Chondrocyte (in vitro differentiated cells): ENCODE measurements around the gene BEND4. TPM values are rescaled to one million over a fixed set of nuclear protein-coding genes. Genes with fewer than 3 reads are reported as not detected.

Experiments
- DNase-seq: peaks from one replicate; pipeline ENCODE4 v3.0.0; 2021; ENCODE audit warnings: mixed read lengths, low spot score
- H3K27ac Mint-ChIP-seq: one replicate; pipeline ENCODE4 v1.8.0; 2021; ENCODE audit warnings: mild to moderate bottlenecking, moderate library complexity, mixed read lengths; ENCODE audit not compliant: unreplicated experiment
- H3K27me3 Mint-ChIP-seq: 2 replicates; pipeline ENCODE4 v1.8.0; 2021; ENCODE audit warnings: low read depth, mixed read lengths
- H3K36me3 Mint-ChIP-seq: 2 replicates; pipeline ENCODE4 v1.8.0; 2021; ENCODE audit warnings: low read depth, mixed read lengths
- H3K4me1 Mint-ChIP-seq: 2 replicates; pipeline ENCODE4 v1.8.0; 2021; ENCODE audit warnings: low read depth, mild to moderate bottlenecking, mixed read lengths
- H3K4me3 Mint-ChIP-seq: one replicate; pipeline ENCODE4 v1.8.0; 2021; ENCODE audit warnings: mild to moderate bottlenecking, moderate library complexity, mixed read lengths; ENCODE audit not compliant: unreplicated experiment
- H3K9me3 Mint-ChIP-seq: 2 replicates; pipeline ENCODE4 v1.8.0; 2021; ENCODE audit warnings: low read depth, mixed read lengths
- CTCF ChIP-seq: fragments of 200-600 bp; sonication (generic); IDR thresholded peaks from 2 replicates; pipeline ENCODE4 v1.5.0; 2021; ENCODE audit warnings: antibody characterized with exemption, mild to moderate bottlenecking, moderate library complexity
- total RNA-seq: library from RNA; stranded (reverse); gene quantifications from 3 replicates; pipeline ENCODE4 v1.2.1, GENCODE V29; 2021

BEND4 gene
- total RNA-seq, 1 donor from 2014 or later: not detected

- Mint-ChIP-seq H3K4me1 (no peaks in the 10 kb centered on the region), H3K27me3 (peaks cover 37% of the 10 kb centered on the region), H3K27ac (no peak overlapping the region), H3K36me3 (no peaks in the 10 kb centered on the region), H3K9me3 (peaks cover 5% of the 10 kb centered on the region), H3K4me3 (no peak overlapping the region)
- TF ChIP-seq CTCF: no peak
- no peak for DNase-seq
Measured at GRCh38 chr4:42159271-42160001, 7.0 kb upstream of the BEND4 start.

GRCh38 chr4:42151568-42152506, 618 bp downstream of the BEND4 start:
- peak overlapping the region; percentile 46 for H3K4me3 Mint-ChIP-seq
- no peak for TF ChIP-seq CTCF
- no peaks in the 10 kb centered on the region for H3K9me3 Mint-ChIP-seq
- peaks cover 59% of the 10 kb centered on the region for H3K27me3 Mint-ChIP-seq
- DNase-seq: no peak
- H3K27ac Mint-ChIP-seq: no peak overlapping the region
- peaks cover 4% of the 10 kb centered on the region for H3K36me3 Mint-ChIP-seq
- H3K4me1 Mint-ChIP-seq: peaks cover 20% of the 10 kb centered on the region

GRCh38 chr4:42150653-42151567, 1.5 kb downstream of the BEND4 start:
- no peaks in the 10 kb centered on the region for H3K9me3 Mint-ChIP-seq
- H3K36me3 Mint-ChIP-seq: peaks cover 4% of the 10 kb centered on the region
- peak overlapping the region; percentile 58 for H3K4me3 Mint-ChIP-seq
- no peak overlapping the region for H3K27ac Mint-ChIP-seq
- no peak for TF ChIP-seq CTCF
- peaks cover 57% of the 10 kb centered on the region for H3K27me3 Mint-ChIP-seq
- peaks cover 20% of the 10 kb centered on the region for H3K4me1 Mint-ChIP-seq
- no peak for DNase-seq

- no peak for TF ChIP-seq CTCF
- DNase-seq: no peak
- H3K9me3 Mint-ChIP-seq: no peaks in the 10 kb centered on the region
- H3K27ac Mint-ChIP-seq: no peak overlapping the region
- peaks cover 4% of the 10 kb centered on the region for H3K36me3 Mint-ChIP-seq
- no peak overlapping the region for H3K4me3 Mint-ChIP-seq
- H3K27me3 Mint-ChIP-seq: peaks cover 55% of the 10 kb centered on the region
- H3K4me1 Mint-ChIP-seq: peaks cover 20% of the 10 kb centered on the region
Measured at GRCh38 chr4:42149004-42149403, 3.5 kb downstream of the BEND4 start.
